Vagina (tissue), 2 donors: ENCODE results near the gene HBQ1. TPM values are rescaled to one million over a fixed set of nuclear protein-coding genes. Genes with fewer than 3 reads are reported as not detected.
"Not testable (repeated sequence)": the region's sequence is repeated elsewhere in the genome, so short reads cannot be mapped to it uniquely, and the experiment has no call there.

ENCODE experiments used
- DNase-seq, 2 donors: peaks; one replicate each; pipeline ENCODE4 v3.0.0-alpha.2; 2017; ENCODE audit errors: extremely low spot score in 2 of 2
- H3K27ac ChIP-seq: fragments of 200-600 bp; sonication (generic); one replicate; pipeline ENCODE4 v1.5.1; 2019
- H3K27me3 ChIP-seq: fragments of 200-600 bp; sonication (generic); one replicate; pipeline ENCODE4 v1.5.1; 2019
- H3K36me3 ChIP-seq, 2 donors: fragments of 200-600 bp; sonication (generic); one replicate each; pipeline ENCODE4 v1.5.1; 2017 to 2019
- H3K4me1 ChIP-seq: fragments of 200-600 bp; sonication (generic); one replicate; pipeline ENCODE4 v1.5.1; 2019
- H3K4me3 ChIP-seq, 2 donors: fragments of 200-600 bp; sonication (generic); 1 replicate in 1 of 2; 2 replicates in 1 of 2; pipeline ENCODE4 v1.5.1; 2016 to 2019
- H3K9me3 ChIP-seq: fragments of 200-600 bp; sonication (generic); one replicate; pipeline ENCODE4 v1.5.1; 2019
- POLR2A ChIP-seq, 2 donors: fragments of 450-650 bp; IDR thresholded peaks; one replicate each; pipeline ENCODE4 v1.6.1; 2017; ENCODE audit warnings: antibody characterized with exemption in 2 of 2, mild to moderate bottlenecking in 2 of 2, moderate library complexity in 2 of 2
- POLR2AphosphoS5 ChIP-seq, 2 donors: sonication (generic); formaldehyde crosslinking; IDR thresholded peaks; one replicate each; pipeline ENCODE4 v1.9.0; 2017; ENCODE audit warnings: antibody characterized with exemption in 2 of 2, mild to moderate bottlenecking in 2 of 2, low read depth in 1 of 2; ENCODE audit not compliant: insufficient read depth in 1 of 2
- intact Hi-C: fragments of 100-400 bp; cut with DNase I; formaldehyde crosslinking; loops from one replicate; pipeline ENCODE4 v1.15.1; 2023
- total RNA-seq: library from RNA; depleted of rRNA; stranded (reverse); fragments of >200 nt; gene quantifications from one replicate; pipeline ENCODE4 v1.2.3, GENCODE V29; 2016
- TF ChIP-seq, protein P1 (sequence below), 3 experiments: fragments of 450-650 bp in 2 of 3; fragments of 200-600 bp in 1 of 3; sonication (generic) in 1 of 3; IDR thresholded peaks; one replicate each; pipeline ENCODE4 v1.5.1; 2017 to 2019; ENCODE audit warnings: antibody characterized with exemption in 3 of 3, mild to moderate bottlenecking in 2 of 3, moderate library complexity in 2 of 3

The HBQ1 gene
- total RNA-seq, 1 donor from 2014 or later, result not detected

GRCh38 chr16:146646-147045 is 33.6 kb upstream of the HBQ1 start:
- Histone ChIP-seq H3K27ac (no peak overlapping the region), H3K36me3 (no peaks in the 10 kb centered on the region), H3K4me1 (no peaks in the 10 kb centered on the region), H3K4me3 (no peak overlapping the region), H3K9me3 (no peaks in the 10 kb centered on the region), H3K27me3 (no peaks in the 10 kb centered on the region)
- TF ChIP-seq, protein P1, sequence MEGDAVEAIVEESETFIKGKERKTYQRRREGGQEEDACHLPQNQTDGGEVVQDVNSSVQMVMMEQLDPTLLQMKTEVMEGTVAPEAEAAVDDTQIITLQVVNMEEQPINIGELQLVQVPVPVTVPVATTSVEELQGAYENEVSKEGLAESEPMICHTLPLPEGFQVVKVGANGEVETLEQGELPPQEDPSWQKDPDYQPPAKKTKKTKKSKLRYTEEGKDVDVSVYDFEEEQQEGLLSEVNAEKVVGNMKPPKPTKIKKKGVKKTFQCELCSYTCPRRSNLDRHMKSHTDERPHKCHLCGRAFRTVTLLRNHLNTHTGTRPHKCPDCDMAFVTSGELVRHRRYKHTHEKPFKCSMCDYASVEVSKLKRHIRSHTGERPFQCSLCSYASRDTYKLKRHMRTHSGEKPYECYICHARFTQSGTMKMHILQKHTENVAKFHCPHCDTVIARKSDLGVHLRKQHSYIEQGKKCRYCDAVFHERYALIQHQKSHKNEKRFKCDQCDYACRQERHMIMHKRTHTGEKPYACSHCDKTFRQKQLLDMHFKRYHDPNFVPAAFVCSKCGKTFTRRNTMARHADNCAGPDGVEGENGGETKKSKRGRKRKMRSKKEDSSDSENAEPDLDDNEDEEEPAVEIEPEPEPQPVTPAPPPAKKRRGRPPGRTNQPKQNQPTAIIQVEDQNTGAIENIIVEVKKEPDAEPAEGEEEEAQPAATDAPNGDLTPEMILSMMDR (IDR thresholded peaks at IDR 0.05), result no peak
- no peak for TF ChIP-seq POLR2A (IDR thresholded peaks at IDR 0.05)
- TF ChIP-seq POLR2AphosphoS5 (IDR thresholded peaks at IDR 0.05; ENCODE audit: insufficient read depth in 1 of 2, low read depth in 1 of 2), result no peak
- intact Hi-C loops, result no loop called here
- DNase-seq, result no peak

- intact Hi-C loops, result no loop called here
- Histone ChIP-seq H3K4me1 (peaks cover under 1% of the 10 kb centered on the region), H3K9me3 (no peaks in the 10 kb centered on the region), H3K4me3 (no peak overlapping the region), H3K27ac (no peak overlapping the region), H3K36me3 (no peaks in the 10 kb centered on the region), H3K27me3 (no peaks in the 10 kb centered on the region)
- DNase-seq, result no peak
- no peak for TF ChIP-seq POLR2A (IDR thresholded peaks at IDR 0.05)
- TF ChIP-seq POLR2AphosphoS5 (IDR thresholded peaks at IDR 0.05; ENCODE audit: insufficient read depth in 1 of 2, low read depth in 1 of 2), result no peak
- TF ChIP-seq, protein P1 (IDR thresholded peaks at IDR 0.05), result no peak
These were observed 31.1 kb upstream of the HBQ1 start for GRCh38 chr16:149024-149660.

- intact Hi-C loops, result no loop called here
These were observed 27.8 kb upstream of the HBQ1 start, which contains the start of gene HBZ for GRCh38 chr16:152141-153128. TSS of gene HBZ (plus strand) at chr16:152644. CDS start at chr16:152910, 266 bp downstream.

GRCh38 chr16:153129-153521 is 27.1 kb upstream of the HBQ1 start:
- H3K4me3 ChIP-seq, intact Hi-C loops, H3K27me3 ChIP-seq: not testable (repeated sequence)

More at GRCh38 chr16:152141-153128, 27.8 kb upstream of the HBQ1 start, which contains the start of gene HBZ:
- no peaks in the 10 kb centered on the region for H3K36me3 ChIP-seq
- H3K9me3 ChIP-seq, result no peaks in the 10 kb centered on the region
- H3K4me3 ChIP-seq, result no peak within 1 kb of the TSS
- no peak for DNase-seq
- peaks cover 9% of the 10 kb centered on the region for H3K4me1 ChIP-seq
- TF ChIP-seq POLR2A (IDR thresholded peaks at IDR 0.05) (no peak), POLR2AphosphoS5 (IDR thresholded peaks at IDR 0.05; ENCODE audit: insufficient read depth in 1 of 2, low read depth in 1 of 2) (no peak)
- TF ChIP-seq, protein P1 (IDR thresholded peaks at IDR 0.05), result no peak
- H3K27ac ChIP-seq, result no peak within 1 kb of the TSS
- H3K27me3 ChIP-seq, result no peaks in the 10 kb centered on the region

DNA sequence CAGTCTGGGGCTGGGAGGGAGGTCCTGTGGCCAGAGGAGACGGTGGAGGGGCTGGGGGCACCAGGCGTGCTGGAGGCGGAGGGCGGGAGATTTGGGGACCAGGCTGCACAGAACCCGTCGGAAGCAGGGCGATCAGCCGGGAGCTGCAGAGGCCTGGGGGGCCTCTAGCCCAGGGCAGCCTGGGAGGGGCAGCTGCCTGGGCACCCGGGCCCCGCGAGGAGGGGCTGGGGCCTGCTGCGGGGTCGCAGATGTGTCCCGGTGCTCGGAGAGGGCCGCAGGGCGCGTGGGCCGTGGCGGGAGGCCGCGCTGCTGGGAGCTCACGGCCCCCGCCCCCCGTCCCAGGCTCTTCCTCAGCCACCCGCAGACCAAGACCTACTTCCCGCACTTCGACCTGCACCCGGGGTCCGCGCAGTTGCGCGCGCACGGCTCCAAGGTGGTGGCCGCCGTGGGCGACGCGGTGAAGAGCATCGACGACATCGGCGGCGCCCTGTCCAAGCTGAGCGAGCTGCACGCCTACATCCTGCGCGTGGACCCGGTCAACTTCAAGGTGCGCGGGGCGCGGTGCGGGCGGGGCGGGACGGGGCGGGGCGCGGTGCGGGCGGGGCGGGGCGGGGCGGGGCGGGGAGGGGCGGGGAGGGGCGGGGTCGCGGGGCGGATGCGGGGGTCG is 26.6 kb upstream of the HBQ1 start:
- H3K9me3 ChIP-seq, H3K27me3 ChIP-seq, H3K4me1 ChIP-seq, H3K27ac ChIP-seq, H3K36me3 ChIP-seq, H3K4me3 ChIP-seq, intact Hi-C loops, DNase-seq: not testable (repeated sequence)

More at GRCh38 chr16:153129-153521, 27.1 kb upstream of the HBQ1 start:
- H3K27ac ChIP-seq, H3K4me1 ChIP-seq, H3K36me3 ChIP-seq, DNase-seq, H3K9me3 ChIP-seq: not testable (repeated sequence)
